Uterus (tissue), 4 donors: ENCODE results near the gene PLEKHA1. TPM values are rescaled to one million over a fixed set of nuclear protein-coding genes. Genes with fewer than 3 reads are reported as not detected.

Source experiments
- DNase-seq, 2 donors: peaks; one replicate each; pipeline ENCODE4 v3.0.0-alpha.2; 2019 to 2020
- H3K27ac ChIP-seq, 2 donors: fragments of 200-600 bp; sonication (generic); 1 replicate in 1 of 2; 2 replicates in 1 of 2; pipeline ENCODE4 v1.5.1; 2016 to 2018
- H3K27me3 ChIP-seq, 2 donors: fragments of 200-600 bp; sonication (generic); one replicate each; pipeline ENCODE4 v1.5.1; 2018 to 2019; ENCODE audit warnings: control low read depth in 1 of 2
- H3K36me3 ChIP-seq, 2 donors: fragments of 200-600 bp; sonication (generic); one replicate each; pipeline ENCODE4 v1.5.1; 2019; ENCODE audit warnings: control low read depth in 1 of 2
- H3K4me1 ChIP-seq, 2 donors: fragments of 200-600 bp; sonication (generic); one replicate each; pipeline ENCODE4 v1.5.1; 2018 to 2019; ENCODE audit warnings: control low read depth in 1 of 2
- H3K4me3 ChIP-seq, 2 donors: fragments of 200-600 bp; sonication (generic); 1 replicate in 1 of 2; 2 replicates in 1 of 2; pipeline ENCODE4 v1.5.1; 2018 to 2019; ENCODE audit warnings: mild to moderate bottlenecking in 1 of 2
- H3K9me3 ChIP-seq, 2 donors: fragments of 200-600 bp; sonication (generic); one replicate each; pipeline ENCODE4 v1.5.1; 2019; ENCODE audit warnings: control low read depth in 1 of 2
- POLR2A ChIP-seq, 2 donors: fragments of 450-650 bp; IDR thresholded peaks; one replicate each; pipeline ENCODE4 v1.6.1; 2016; ENCODE audit warnings: antibody characterized with exemption in 2 of 2, mild to moderate bottlenecking in 1 of 2, moderate library complexity in 1 of 2
- intact Hi-C: fragments of 100-400 bp; cut with DNase I; formaldehyde crosslinking; loops from one replicate; pipeline ENCODE4 v1.15.1; 2023; ENCODE audit warnings: low total_unique reads
- total RNA-seq, 4 donors: library from RNA; depleted of rRNA in 3 of 4; stranded (reverse); fragments of >200 nt in 3 of 4; gene quantifications; one replicate each; pipeline versions ENCODE4 v1.1.0 to v1.2.4, GENCODE V29; 2014 to 2023
- TF ChIP-seq, protein P1 (sequence below), 4 experiments: fragments of 200-600 bp in 2 of 4; fragments of 450-650 bp in 2 of 4; sonication (generic) in 2 of 4; IDR thresholded peaks; one replicate each; pipeline ENCODE4 v1.5.1; 2016 to 2019; ENCODE audit warnings: antibody characterized with exemption in 4 of 4, mild to moderate bottlenecking in 2 of 4, moderate library complexity in 1 of 4
- donor health status: DM: yes; HTN: yes; CAD: no.

PLEKHA1 gene
- total RNA-seq, 4 donors from 2014 or later: 9.2 to 54.1 (median 29.0) TPM

DNA sequence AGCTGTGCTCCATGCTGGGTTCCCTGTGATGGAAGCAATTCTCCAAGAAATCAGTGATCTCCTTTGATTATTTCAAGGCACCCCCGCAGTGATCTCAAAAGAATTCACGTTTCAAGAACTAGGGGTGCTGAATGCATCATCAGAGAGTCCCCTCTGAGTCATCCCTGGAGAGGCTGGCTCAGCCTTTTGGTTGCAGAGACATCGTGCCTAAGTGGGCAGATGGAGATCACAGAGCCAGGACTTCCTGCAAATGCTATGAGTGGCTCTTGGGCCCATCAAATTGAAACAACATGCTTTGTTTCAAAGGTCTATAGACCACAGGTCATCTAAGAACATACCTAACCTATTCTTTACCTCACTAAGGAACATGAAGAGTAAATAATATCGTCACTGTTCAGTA, 41.5 kb upstream of the PLEKHA1 start:
- no peak for DNase-seq
- Histone ChIP-seq H3K27ac (no peak overlapping the region), H3K9me3 (no peaks in the 10 kb centered on the region), H3K36me3 (no peaks in the 10 kb centered on the region), H3K27me3 (no peaks in the 10 kb centered on the region), H3K4me1 (no peaks in the 10 kb centered on the region), H3K4me3 (no peak overlapping the region)
- intact Hi-C loops: no loop called here
- TF ChIP-seq POLR2A (IDR thresholded peaks at IDR 0.05): no peak
- TF ChIP-seq, protein P1, sequence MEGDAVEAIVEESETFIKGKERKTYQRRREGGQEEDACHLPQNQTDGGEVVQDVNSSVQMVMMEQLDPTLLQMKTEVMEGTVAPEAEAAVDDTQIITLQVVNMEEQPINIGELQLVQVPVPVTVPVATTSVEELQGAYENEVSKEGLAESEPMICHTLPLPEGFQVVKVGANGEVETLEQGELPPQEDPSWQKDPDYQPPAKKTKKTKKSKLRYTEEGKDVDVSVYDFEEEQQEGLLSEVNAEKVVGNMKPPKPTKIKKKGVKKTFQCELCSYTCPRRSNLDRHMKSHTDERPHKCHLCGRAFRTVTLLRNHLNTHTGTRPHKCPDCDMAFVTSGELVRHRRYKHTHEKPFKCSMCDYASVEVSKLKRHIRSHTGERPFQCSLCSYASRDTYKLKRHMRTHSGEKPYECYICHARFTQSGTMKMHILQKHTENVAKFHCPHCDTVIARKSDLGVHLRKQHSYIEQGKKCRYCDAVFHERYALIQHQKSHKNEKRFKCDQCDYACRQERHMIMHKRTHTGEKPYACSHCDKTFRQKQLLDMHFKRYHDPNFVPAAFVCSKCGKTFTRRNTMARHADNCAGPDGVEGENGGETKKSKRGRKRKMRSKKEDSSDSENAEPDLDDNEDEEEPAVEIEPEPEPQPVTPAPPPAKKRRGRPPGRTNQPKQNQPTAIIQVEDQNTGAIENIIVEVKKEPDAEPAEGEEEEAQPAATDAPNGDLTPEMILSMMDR (IDR thresholded peaks at IDR 0.05): no peak

DNA sequence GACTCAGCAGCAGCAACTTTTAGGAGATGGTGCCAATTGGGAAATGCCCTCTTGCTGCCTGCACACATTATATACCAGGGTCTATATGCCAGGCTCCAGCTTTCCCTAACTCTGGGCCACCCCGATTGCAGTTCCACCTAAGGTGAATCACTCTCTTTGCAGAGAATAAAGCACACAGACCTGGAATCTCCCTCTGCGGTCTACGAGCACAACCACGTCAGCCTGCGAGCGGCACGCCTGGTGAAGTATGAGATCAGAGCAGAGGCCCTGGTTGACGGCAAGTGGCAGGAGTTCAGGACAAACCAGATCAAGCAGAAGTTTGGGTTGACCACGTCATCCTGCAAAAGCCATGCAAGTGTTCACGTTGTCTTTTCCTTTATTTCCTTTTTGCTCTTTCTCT, 38.2 kb upstream of the PLEKHA1 start:
- DNase-seq: no peak
- TF ChIP-seq, protein P1 (IDR thresholded peaks at IDR 0.05): no peak
- TF ChIP-seq POLR2A (IDR thresholded peaks at IDR 0.05): no peak
- no peaks in the 10 kb centered on the region for H3K36me3 ChIP-seq
- intact Hi-C loops: no loop called here
- no peak overlapping the region for H3K27ac ChIP-seq
- no peak overlapping the region for H3K4me3 ChIP-seq
- no peaks in the 10 kb centered on the region for H3K4me1 ChIP-seq
- H3K27me3 ChIP-seq: no peaks in the 10 kb centered on the region
- no peaks in the 10 kb centered on the region for H3K9me3 ChIP-seq

DNA sequence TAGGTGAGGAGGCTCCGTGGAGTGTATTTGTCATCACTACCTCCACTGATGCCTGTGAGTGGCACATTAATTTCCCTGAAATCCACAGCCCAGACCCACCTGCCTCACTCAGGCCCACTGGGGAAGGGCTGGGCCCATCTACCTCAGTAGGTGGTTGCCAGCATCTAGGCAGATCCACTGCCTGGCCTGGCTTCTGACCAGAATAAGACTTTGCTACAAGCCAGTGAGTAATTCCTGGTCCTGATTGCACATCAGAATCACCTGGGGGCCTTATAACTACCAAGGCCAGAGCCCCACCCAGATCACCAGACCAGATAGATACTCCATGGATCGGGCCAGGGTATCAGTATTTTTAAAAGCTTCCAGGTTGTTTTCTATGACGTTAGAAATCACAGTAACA, 37.5 kb upstream of the PLEKHA1 start:
- no peaks in the 10 kb centered on the region for H3K36me3 ChIP-seq
- TF ChIP-seq POLR2A (IDR thresholded peaks at IDR 0.05): no peak
- TF ChIP-seq, protein P1 (IDR thresholded peaks at IDR 0.05): no peak
- intact Hi-C loops: no loop called here
- no peak overlapping the region for H3K27ac ChIP-seq
- H3K4me3 ChIP-seq: no peak overlapping the region
- no peaks in the 10 kb centered on the region for H3K9me3 ChIP-seq
- no peaks in the 10 kb centered on the region for H3K27me3 ChIP-seq
- no peak for DNase-seq
- no peaks in the 10 kb centered on the region for H3K4me1 ChIP-seq

DNA sequence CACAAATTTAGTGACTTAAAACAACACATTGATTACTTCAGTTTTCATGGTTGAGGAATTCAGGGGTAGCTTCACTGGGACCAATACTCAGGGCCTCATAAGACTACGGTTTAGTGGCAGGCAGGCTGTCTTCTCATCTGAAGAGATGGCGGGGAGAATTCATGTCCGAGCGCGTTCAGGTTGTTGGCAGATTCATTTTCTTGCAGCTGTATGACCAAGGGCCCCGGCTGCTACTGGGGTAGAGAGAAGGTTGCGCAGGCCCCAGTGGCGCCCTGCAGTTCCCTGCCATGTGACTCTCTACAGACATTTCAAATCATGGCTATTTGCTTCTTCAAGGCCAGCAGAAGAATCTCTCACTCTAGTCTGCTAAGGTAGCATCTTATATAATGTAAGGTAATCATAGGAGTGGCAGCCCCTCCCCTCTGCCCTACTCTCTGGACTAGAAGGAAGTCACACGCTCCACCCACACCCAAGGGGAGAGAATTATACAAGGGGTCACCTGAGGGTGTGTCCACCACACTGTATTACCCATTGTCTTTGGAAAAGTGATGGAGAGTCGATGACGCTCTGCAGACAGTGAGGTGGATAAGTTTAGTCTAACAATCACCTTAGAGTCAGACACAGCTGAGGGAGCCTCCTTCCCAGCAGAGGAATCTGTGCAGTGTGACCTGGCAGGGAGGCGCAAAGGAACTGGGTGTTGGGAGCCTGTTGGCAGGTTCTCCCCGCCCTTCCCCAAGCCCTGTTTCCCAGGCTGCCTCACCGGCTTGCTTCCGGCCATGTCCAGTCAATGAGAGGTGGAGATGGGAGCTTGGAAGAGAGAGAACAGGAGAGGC, 35.7 kb upstream of the PLEKHA1 start:
- Histone ChIP-seq H3K36me3 (no peaks in the 10 kb centered on the region), H3K4me1 (no peaks in the 10 kb centered on the region), H3K27me3 (no peaks in the 10 kb centered on the region), H3K9me3 (no peaks in the 10 kb centered on the region), H3K27ac (no peak overlapping the region), H3K4me3 (no peak overlapping the region)
- intact Hi-C loops: no loop called here
- DNase-seq: no peak
- TF ChIP-seq, protein P1 (IDR thresholded peaks at IDR 0.05): no peak
- no peak for TF ChIP-seq POLR2A (IDR thresholded peaks at IDR 0.05)

DNA sequence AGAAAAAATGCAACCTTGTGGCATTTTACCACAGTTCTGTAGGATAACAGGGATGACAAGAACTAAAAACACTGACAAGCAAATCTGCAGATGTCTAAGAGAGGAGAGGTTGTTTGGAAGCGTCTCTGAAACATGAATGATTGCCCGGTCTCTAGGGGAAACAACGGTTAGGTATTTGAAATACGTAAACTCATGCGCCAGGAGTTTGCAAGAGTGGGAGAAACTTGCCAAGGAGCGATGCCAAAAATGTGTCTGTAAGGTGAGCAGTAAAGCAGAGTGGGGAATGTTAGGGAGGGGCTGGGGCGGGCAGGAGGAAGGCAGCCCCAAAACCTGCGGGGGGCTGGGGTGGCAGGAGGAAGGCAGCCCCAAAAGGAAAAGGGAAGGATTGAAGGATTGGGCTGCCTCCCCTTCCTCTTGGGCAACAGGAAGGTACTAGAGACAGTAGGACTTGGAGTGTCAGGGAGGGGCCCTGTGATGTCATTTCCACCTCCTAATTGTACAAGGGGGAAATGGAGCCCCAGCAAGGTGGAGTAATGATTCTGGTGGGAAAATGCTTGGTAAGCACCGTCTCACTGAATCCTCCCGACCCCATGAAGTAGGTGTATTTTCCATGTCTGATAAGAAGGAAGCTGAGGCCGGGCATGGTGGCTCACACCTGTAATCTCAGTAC, 33.2 kb upstream of the PLEKHA1 start:
- Histone ChIP-seq H3K4me3 (no peak overlapping the region), H3K27me3 (no peaks in the 10 kb centered on the region), H3K27ac (peak overlapping the region; percentile 52 to 73), H3K4me1 (no peaks in the 10 kb centered on the region), H3K9me3 (no peaks in the 10 kb centered on the region), H3K36me3 (no peaks in the 10 kb centered on the region)
- intact Hi-C loops: no loop called here
- TF ChIP-seq POLR2A (IDR thresholded peaks at IDR 0.05): no peak
- TF ChIP-seq, protein P1 (IDR thresholded peaks at IDR 0.05): no peak
- DNase-seq: peak; percentile 63 to 69
